Glutamatergic neuron (in vitro differentiated cells): ENCODE data around the gene COL24A1. TPM values are rescaled to one million over a fixed set of nuclear protein-coding genes. Genes with fewer than 3 reads are reported as not detected.

Experiments
- DNase-seq: peaks from one replicate; pipeline ENCODE4 v3.0.0; 2022
- H3K27ac Mint-ChIP-seq: one replicate; pipeline ENCODE4 v1.8.0; 2020; ENCODE audit warnings: mild to moderate bottlenecking, mixed read lengths, inconsistent platforms; ENCODE audit not compliant: unreplicated experiment
- H3K27me3 Mint-ChIP-seq: one replicate; pipeline ENCODE4 v1.8.0; 2020; ENCODE audit warnings: mild to moderate bottlenecking, moderate library complexity, mixed read lengths, inconsistent platforms; ENCODE audit not compliant: unreplicated experiment
- H3K36me3 Mint-ChIP-seq: one replicate; pipeline ENCODE4 v1.8.0; 2020; ENCODE audit warnings: mild to moderate bottlenecking, mixed read lengths, inconsistent platforms; ENCODE audit not compliant: unreplicated experiment
- H3K4me1 Mint-ChIP-seq: one replicate; pipeline ENCODE4 v1.8.0; 2020; ENCODE audit warnings: mild to moderate bottlenecking, low read depth, mixed read lengths, inconsistent platforms; ENCODE audit not compliant: unreplicated experiment
- H3K4me3 Mint-ChIP-seq: one replicate; pipeline ENCODE4 v1.8.0; 2020; ENCODE audit warnings: mild to moderate bottlenecking, mixed read lengths, inconsistent platforms; ENCODE audit not compliant: unreplicated experiment
- H3K9me3 Mint-ChIP-seq: one replicate; pipeline ENCODE4 v1.8.0; 2020; ENCODE audit warnings: mild to moderate bottlenecking, moderate library complexity, mixed read lengths, inconsistent platforms; ENCODE audit not compliant: unreplicated experiment
- CTCF ChIP-seq: fragments of 200-600 bp; sonication (generic); IDR thresholded peaks from one replicate; pipeline ENCODE4 v1.5.0; 2021; ENCODE audit not compliant: partially characterized antibody, unreplicated experiment
- total RNA-seq: library from RNA; stranded (reverse); fragmentation: NEBNext Ultra II Directional; extraction: Animal tissue kit (Norgen Biotek cat#: 25700); gene quantifications from one replicate; pipeline ENCODE4 v1.2.1, GENCODE V29; 2021; ENCODE audit not compliant: unreplicated experiment

The COL24A1 gene
- total RNA-seq, 1 donor from 2014 or later, result 0.15 TPM

GRCh38 chr1:86190873-86191272 is 34.3 kb upstream of the COL24A1 start:
- no peak for DNase-seq

GRCh38 chr1:86184426-86184825 is 27.9 kb upstream of the COL24A1 start:
- no peaks in the 10 kb centered on the region for H3K36me3 Mint-ChIP-seq
- H3K4me1 Mint-ChIP-seq, result no peaks in the 10 kb centered on the region
- TF ChIP-seq CTCF, result no peak
- H3K4me3 Mint-ChIP-seq, result no peak overlapping the region
- no peak overlapping the region for H3K27ac Mint-ChIP-seq
- no peak for DNase-seq
- H3K27me3 Mint-ChIP-seq, result peaks cover 2% of the 10 kb centered on the region
- H3K9me3 Mint-ChIP-seq, result peaks cover 7% of the 10 kb centered on the region

More at GRCh38 chr1:86190873-86191272, 34.3 kb upstream of the COL24A1 start:
- no peak for TF ChIP-seq CTCF
- Mint-ChIP-seq H3K4me3 (no peak overlapping the region), H3K9me3 (peaks cover 4% of the 10 kb centered on the region), H3K27me3 (peaks cover 2% of the 10 kb centered on the region), H3K27ac (no peak overlapping the region), H3K4me1 (peaks cover 7% of the 10 kb centered on the region), H3K36me3 (peaks cover 4% of the 10 kb centered on the region)

GRCh38 chr1:86183810-86184209 is 27.2 kb upstream of the COL24A1 start:
- Mint-ChIP-seq H3K9me3 (peaks cover 7% of the 10 kb centered on the region), H3K4me3 (no peak overlapping the region), H3K27me3 (peaks cover 2% of the 10 kb centered on the region), H3K36me3 (no peaks in the 10 kb centered on the region), H3K4me1 (no peaks in the 10 kb centered on the region), H3K27ac (no peak overlapping the region)
- DNase-seq, result no peak
- TF ChIP-seq CTCF, result no peak

- Mint-ChIP-seq H3K36me3 (no peaks in the 10 kb centered on the region), H3K27ac (no peak overlapping the region), H3K4me1 (no peaks in the 10 kb centered on the region), H3K9me3 (peaks cover 3% of the 10 kb centered on the region), H3K4me3 (no peak overlapping the region), H3K27me3 (peaks cover 2% of the 10 kb centered on the region)
- TF ChIP-seq CTCF, result no peak
- no peak for DNase-seq
Measured at GRCh38 chr1:86176226-86176625, 19.7 kb upstream of the COL24A1 start.

GRCh38 chr1:86175756-86176155 is 19.2 kb upstream of the COL24A1 start:
- Mint-ChIP-seq H3K27me3 (peaks cover 2% of the 10 kb centered on the region), H3K36me3 (no peaks in the 10 kb centered on the region), H3K4me3 (no peak overlapping the region), H3K9me3 (peaks cover 3% of the 10 kb centered on the region), H3K4me1 (no peaks in the 10 kb centered on the region), H3K27ac (no peak overlapping the region)
- no peak for DNase-seq
- TF ChIP-seq CTCF, result no peak
